Measurements from ENCODE around the gene JMY. TPM values are rescaled to one million over a fixed set of nuclear protein-coding genes. Genes with fewer than 3 reads are reported as not detected.

Gene JMY
- total RNA-seq, 1 donor from 2014 or later = 16.5 TPM

- peaks cover 8% of the 10 kb centered on the region for H3K4me1 ChIP-seq
- no peak overlapping the region for H3K27ac ChIP-seq
- H3K36me3 Mint-ChIP-seq = peaks cover 4% of the 10 kb centered on the region
- no peaks in the 10 kb centered on the region for H3K9me3 Mint-ChIP-seq
- no peaks in the 10 kb centered on the region for H3K9me3 ChIP-seq (ENCODE audit: low read depth)
- no peak overlapping the region for H2AFZ ChIP-seq (replicated peaks)
- H3K4me3 ChIP-seq = no peak overlapping the region
- H3K4me2 ChIP-seq = no peak overlapping the region
- TF ChIP-seq CTCF (IDR thresholded peaks at IDR 0.05) (no peak), EZH2phosphoT487 (IDR thresholded peaks at IDR 0.05) (no peak), EZH2 (IDR thresholded peaks at IDR 0.05) (no peak)
- H3F3A ChIP-seq (ENCODE audit: low read depth) = no peaks in the 10 kb centered on the region
- H3K9ac ChIP-seq = no peak overlapping the region
- H3K4me3 Mint-ChIP-seq = no peak overlapping the region
- peaks cover 7% of the 10 kb centered on the region for H3K36me3 ChIP-seq
- H3K4me1 Mint-ChIP-seq = peaks cover 6% of the 10 kb centered on the region
- DNase-seq (ENCODE audit: low spot score) = no peak
- no peak overlapping the region for H3K27ac Mint-ChIP-seq
- peaks cover 5% of the 10 kb centered on the region for H4K20me1 ChIP-seq (ENCODE audit: low read depth)
- no peaks in the 10 kb centered on the region for H3K27me3 ChIP-seq
- H3K27me3 Mint-ChIP-seq (ENCODE audit: insufficient read depth, low read depth) = no peaks in the 10 kb centered on the region
- H3K79me2 ChIP-seq (ENCODE audit: low read depth) = no peaks in the 10 kb centered on the region
Measured at GRCh38 chr5:79284846-79285245, 48.9 kb downstream of the JMY start.

DNA sequence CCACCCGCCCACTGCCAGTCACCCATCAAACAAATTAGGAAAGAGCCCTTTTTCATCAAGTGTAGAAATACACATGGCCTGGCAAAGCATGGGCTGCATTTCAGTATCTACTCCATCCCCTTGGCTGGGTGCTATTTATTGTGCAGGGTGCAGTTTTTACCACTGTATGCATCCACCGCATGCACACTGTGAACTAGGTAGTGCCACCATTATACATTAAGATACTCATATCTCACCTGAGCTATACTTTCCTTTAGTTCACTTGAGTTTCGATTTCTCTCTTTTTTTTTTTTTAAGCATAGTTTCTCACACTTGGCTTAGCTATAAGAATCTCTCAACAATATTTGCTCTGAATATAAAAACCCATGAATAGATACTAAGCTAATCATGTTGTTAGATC lies 49.4 kb downstream of the JMY start:
- no peak overlapping the region for H3K27ac ChIP-seq
- no peak overlapping the region for H3K4me2 ChIP-seq
- H3K9ac ChIP-seq = no peak overlapping the region
- no peaks in the 10 kb centered on the region for H3K79me2 ChIP-seq (ENCODE audit: low read depth)
- TF ChIP-seq EZH2phosphoT487 (IDR thresholded peaks at IDR 0.05) = no peak
- Mint-ChIP-seq H3K27me3 (ENCODE audit: insufficient read depth, low read depth) (no peaks in the 10 kb centered on the region), H3K36me3 (peaks cover 4% of the 10 kb centered on the region), H3K4me3 (no peak overlapping the region), H3K27ac (no peak overlapping the region), H3K4me1 (peaks cover 6% of the 10 kb centered on the region), H3K9me3 (no peaks in the 10 kb centered on the region)
- H3K36me3 ChIP-seq = peaks cover 7% of the 10 kb centered on the region
- H3F3A ChIP-seq (ENCODE audit: low read depth) = no peaks in the 10 kb centered on the region
- H3K9me3 ChIP-seq (ENCODE audit: low read depth) = no peaks in the 10 kb centered on the region
- DNase-seq (ENCODE audit: low spot score) = no peak
- H3K4me1 ChIP-seq = peaks cover 8% of the 10 kb centered on the region
- H4K20me1 ChIP-seq (ENCODE audit: low read depth) = peaks cover 5% of the 10 kb centered on the region
- H3K27me3 ChIP-seq = no peaks in the 10 kb centered on the region
- H3K4me3 ChIP-seq = no peak overlapping the region
- H2AFZ ChIP-seq (replicated peaks) = no peak overlapping the region

DNA sequence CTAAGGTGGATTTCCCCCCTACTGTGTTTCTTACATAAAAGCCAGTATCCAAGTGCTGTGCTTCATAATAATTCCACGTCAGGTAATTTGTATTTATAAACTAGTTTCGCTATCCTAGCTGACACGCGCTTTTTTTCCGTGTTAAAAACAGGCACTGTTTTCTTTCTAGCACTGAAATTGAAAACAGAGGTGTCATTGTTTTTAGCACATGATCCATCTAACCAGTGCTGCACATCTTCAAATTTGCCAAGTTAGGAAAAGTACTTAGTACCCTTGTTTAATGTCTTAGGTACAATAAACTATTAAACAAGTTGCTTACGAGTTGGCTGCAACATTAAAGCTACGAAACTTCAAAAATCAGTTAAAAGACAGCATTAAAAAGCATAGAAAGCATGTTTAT lies 49.9 kb downstream of the JMY start:
- H3K4me3 ChIP-seq = no peak overlapping the region
- no peak overlapping the region for H3K4me3 Mint-ChIP-seq
- H3K4me2 ChIP-seq = no peak overlapping the region
- H4K20me1 ChIP-seq (ENCODE audit: low read depth) = peaks cover 5% of the 10 kb centered on the region
- no peaks in the 10 kb centered on the region for H3K27me3 Mint-ChIP-seq (ENCODE audit: insufficient read depth, low read depth)
- H3F3A ChIP-seq (ENCODE audit: low read depth) = no peaks in the 10 kb centered on the region
- no peak for TF ChIP-seq EZH2phosphoT487 (IDR thresholded peaks at IDR 0.05)
- no peak for TF ChIP-seq CTCF (IDR thresholded peaks at IDR 0.05)
- TF ChIP-seq EZH2 (IDR thresholded peaks at IDR 0.05) = no peak
- H3K9me3 ChIP-seq (ENCODE audit: low read depth) = no peaks in the 10 kb centered on the region
- H3K9me3 Mint-ChIP-seq = no peaks in the 10 kb centered on the region
- H3K4me1 Mint-ChIP-seq = peaks cover 6% of the 10 kb centered on the region
- no peak overlapping the region for H2AFZ ChIP-seq (replicated peaks)
- no peak overlapping the region for H3K27ac Mint-ChIP-seq
- H3K79me2 ChIP-seq (ENCODE audit: low read depth) = no peaks in the 10 kb centered on the region
- H3K27me3 ChIP-seq = no peaks in the 10 kb centered on the region
- H3K27ac ChIP-seq = no peak overlapping the region
- no peak for DNase-seq (ENCODE audit: low spot score)
- peaks cover 8% of the 10 kb centered on the region for H3K4me1 ChIP-seq
- peaks cover 3% of the 10 kb centered on the region for H3K36me3 ChIP-seq
- no peak overlapping the region for H3K9ac ChIP-seq
- peaks cover 4% of the 10 kb centered on the region for H3K36me3 Mint-ChIP-seq

DNA sequence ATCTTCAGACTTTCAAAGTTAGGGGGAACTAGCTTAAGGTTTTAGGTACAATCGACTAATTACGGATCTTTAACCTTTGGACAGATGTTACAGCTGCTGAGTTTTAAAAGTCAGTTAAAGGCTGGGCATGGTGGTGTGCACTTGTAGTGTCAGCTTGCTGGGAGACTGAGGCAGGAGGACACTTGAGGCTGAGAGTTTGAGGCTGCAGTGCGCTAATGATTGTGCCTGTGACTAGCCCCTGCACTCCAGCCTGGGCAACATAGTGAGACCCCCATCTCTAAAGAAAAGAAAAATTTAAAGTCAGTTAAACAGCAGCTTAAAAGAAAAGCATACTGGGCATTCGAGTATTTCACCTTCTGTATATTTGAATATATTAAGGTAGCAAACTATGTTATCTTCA lies 51.4 kb downstream of the JMY start:
- H3K4me3 ChIP-seq = no peak overlapping the region
- H3K36me3 ChIP-seq = no peaks in the 10 kb centered on the region
- no peak overlapping the region for H3K27ac ChIP-seq
- peak overlapping the region; percentile 32 for H3K4me2 ChIP-seq
- H3K36me3 Mint-ChIP-seq = peaks cover 7% of the 10 kb centered on the region
- no peaks in the 10 kb centered on the region for H3K27me3 ChIP-seq
- TF ChIP-seq CTCF (IDR thresholded peaks at IDR 0.05) (no peak), EZH2phosphoT487 (IDR thresholded peaks at IDR 0.05) (no peak), EZH2 (IDR thresholded peaks at IDR 0.05) (no peak)
- no peaks in the 10 kb centered on the region for H3K27me3 Mint-ChIP-seq (ENCODE audit: insufficient read depth, low read depth)
- no peak overlapping the region for H3K9ac ChIP-seq
- peaks cover 8% of the 10 kb centered on the region for H3K4me1 ChIP-seq
- H4K20me1 ChIP-seq (ENCODE audit: low read depth) = peaks cover 5% of the 10 kb centered on the region
- no peaks in the 10 kb centered on the region for H3K79me2 ChIP-seq (ENCODE audit: low read depth)
- H3K9me3 ChIP-seq (ENCODE audit: low read depth) = no peaks in the 10 kb centered on the region
- no peak for DNase-seq (ENCODE audit: low spot score)
- peaks cover 6% of the 10 kb centered on the region for H3K4me1 Mint-ChIP-seq
- no peak overlapping the region for H3K27ac Mint-ChIP-seq
- H3F3A ChIP-seq (ENCODE audit: low read depth) = no peaks in the 10 kb centered on the region
- H2AFZ ChIP-seq (replicated peaks) = no peak overlapping the region
- no peak overlapping the region for H3K4me3 Mint-ChIP-seq
- H3K9me3 Mint-ChIP-seq = no peaks in the 10 kb centered on the region
